Measurements from ENCODE around the gene SIVA1.

SIVA1 gene

DNA sequence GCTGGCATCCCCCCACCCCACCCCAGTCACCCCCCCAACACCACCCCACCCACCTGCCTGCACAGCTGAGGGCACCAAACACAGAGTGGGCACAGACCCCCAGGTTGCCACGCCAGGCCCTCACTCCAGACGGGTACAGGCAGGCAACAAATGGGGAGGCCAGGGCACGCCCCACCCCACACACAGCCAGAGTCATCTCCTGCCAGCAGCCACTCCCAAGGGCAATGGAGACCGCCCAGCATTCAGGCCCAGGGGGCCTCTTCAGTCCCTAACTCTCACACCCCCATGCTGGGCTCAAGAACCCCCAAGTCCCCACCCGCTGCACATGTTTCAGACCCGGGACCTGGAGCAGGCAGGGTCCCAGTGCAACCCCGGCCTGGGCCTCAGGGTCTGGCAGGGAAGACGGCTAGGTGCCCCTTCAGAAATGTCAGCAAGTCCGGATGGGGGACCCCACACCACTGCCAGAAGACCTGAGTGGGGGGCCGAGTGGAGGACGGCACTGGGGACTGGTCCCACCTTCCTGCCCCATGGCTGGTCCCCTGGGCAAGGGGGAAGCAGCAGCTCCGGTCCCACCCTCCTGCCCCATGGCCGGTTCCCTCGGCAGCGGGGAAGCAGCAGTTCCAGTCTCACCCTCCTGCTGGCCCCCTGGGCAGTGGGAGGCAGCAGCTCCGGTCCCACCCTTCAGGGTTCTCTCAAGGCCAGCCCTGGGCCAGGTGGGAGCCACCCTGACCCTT is 30.7 kb downstream of the SIVA1 start:
- in situ Hi-C loops (cut with MboI; ENCODE audit: low sequenced_read_pairs) = no loop called here

GRCh38 chr14:104784218-104784568 is 31.2 kb downstream of the SIVA1 start:
- in situ Hi-C loops (cut with MboI; ENCODE audit: low sequenced_read_pairs) = no loop called here

DNA sequence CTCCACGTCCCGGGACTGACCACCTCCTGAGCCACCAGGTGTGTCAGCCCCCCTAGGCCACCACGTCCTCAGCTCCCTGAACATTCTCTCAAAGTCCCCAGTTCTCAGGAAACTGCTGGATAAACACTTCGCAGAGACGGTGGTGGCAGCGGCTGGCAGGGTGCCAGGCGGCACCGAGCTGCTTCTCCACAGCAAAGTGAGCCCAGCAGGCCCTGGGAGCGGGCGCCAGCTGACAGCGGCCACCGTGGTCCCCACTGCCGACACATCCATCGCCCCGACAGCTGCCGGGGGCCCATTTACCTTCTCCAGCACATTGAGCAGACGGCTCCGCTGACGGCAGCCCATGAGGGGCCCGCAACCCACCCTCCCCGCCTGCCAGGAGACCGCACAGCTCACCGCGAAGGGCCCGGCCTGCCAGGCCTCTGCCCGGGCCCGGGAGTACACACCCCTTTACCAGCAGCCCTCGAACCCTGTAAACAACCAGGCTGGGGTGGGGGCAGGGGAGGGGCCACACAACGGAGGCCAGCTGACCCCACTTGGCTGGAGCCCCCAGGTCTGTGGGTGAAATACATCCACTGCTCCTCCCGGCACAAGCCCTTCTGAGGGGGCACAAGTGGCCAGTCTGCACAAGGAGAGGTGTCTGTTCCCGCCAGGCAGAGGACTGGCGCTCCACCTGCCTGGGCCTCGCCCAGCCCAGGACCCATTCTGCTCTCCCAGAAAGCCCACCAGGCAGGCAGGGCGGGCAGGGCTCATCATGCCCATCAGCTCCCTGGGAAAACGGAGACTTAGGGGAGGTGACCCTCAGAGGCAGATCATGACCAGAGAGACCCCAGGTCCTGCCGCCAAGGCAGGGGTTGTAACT is 32.1 kb downstream of the SIVA1 start:
- in situ Hi-C loops (cut with MboI; ENCODE audit: low sequenced_read_pairs) = no loop called here

- in situ Hi-C loops (cut with MboI; ENCODE audit: low sequenced_read_pairs) = no loop called here
These were observed 32.7 kb downstream of the SIVA1 start for GRCh38 chr14:104785708-104786080.

GRCh38 chr14:104786091-104786586 is 33.2 kb downstream of the SIVA1 start:
- in situ Hi-C loops (cut with MboI; ENCODE audit: low sequenced_read_pairs) = no loop called here

GRCh38 chr14:104786726-104787675 is 34.1 kb downstream of the SIVA1 start:
- in situ Hi-C loops (cut with MboI; ENCODE audit: low sequenced_read_pairs) = no loop called here

GRCh38 chr14:104787736-104788135 is 34.8 kb downstream of the SIVA1 start:
- in situ Hi-C loops (cut with MboI; ENCODE audit: low sequenced_read_pairs) = no loop called here

GRCh38 chr14:104788161-104788818 is 35.3 kb downstream of the SIVA1 start:
- in situ Hi-C loops (cut with MboI; ENCODE audit: low sequenced_read_pairs) = no loop called here

GRCh38 chr14:104788873-104789663 is 36.1 kb downstream of the SIVA1 start:
- in situ Hi-C loops (cut with MboI; ENCODE audit: low sequenced_read_pairs) = no loop called here

GRCh38 chr14:104789752-104790743 is 37.1 kb downstream of the SIVA1 start:
- in situ Hi-C loops (cut with MboI; ENCODE audit: low sequenced_read_pairs) = no loop called here

- in situ Hi-C loops (cut with MboI; ENCODE audit: low sequenced_read_pairs) = no loop called here
These were observed 38.5 kb downstream of the SIVA1 start for GRCh38 chr14:104791425-104791824.

GRCh38 chr14:104792101-104792884 is 39.3 kb downstream of the SIVA1 start:
- in situ Hi-C loops (cut with MboI; ENCODE audit: low sequenced_read_pairs) = no loop called here

DNA sequence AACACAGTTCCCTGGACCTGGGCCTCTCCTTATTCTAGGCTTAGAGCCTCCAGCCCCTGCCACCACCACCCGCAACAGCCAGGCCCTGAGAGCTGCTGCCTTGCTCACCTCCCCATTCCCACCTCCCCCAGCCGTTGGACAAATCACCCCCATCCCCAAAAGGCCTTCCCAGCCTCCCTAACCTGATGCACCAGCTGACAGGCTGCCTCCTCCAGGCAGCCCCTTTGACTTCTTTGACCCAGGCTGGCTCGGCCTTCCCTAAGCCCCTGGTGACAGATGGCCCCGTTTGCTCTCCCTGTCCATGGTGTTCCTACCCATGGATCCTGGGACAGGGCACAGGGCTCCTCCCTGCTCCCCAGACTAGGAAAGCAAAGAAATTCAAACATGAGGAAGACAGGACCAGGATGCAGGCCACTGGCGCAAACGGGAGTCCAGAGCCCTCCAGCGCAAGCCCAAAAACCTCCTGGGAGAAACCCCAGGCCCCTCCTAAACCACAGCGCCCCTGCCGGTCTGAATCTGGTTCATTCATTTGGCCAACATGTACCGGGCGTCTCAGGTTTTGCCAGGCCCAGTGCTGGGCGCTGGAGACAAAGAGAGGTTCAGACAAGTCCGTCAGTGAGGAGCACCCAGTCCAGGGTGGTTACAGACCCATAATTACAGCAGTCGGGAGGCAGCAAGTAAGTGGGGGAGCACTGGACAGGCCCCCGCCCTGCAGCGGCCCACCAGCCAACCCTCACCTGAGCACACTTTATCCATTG is 40.2 kb downstream of the SIVA1 start:
- in situ Hi-C loops (cut with MboI; ENCODE audit: low sequenced_read_pairs) = no loop called here

DNA sequence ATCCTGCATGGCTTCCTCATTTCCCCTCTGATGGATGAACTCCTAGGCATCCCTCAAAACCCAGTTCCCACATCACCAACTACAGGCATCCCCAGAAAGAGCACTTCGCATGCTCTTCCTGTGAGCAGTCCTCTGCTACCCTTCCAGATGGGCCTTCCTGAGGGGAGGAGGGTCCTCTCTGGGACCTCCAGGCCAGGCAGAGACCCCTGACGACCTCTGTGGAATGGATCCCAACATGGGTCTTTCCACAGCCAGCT is 40.7 kb downstream of the SIVA1 start:
- in situ Hi-C loops (cut with MboI; ENCODE audit: low sequenced_read_pairs) = no loop called here

GRCh38 chr14:104794099-104794498 is 41.2 kb downstream of the SIVA1 start:
- in situ Hi-C loops (cut with MboI; ENCODE audit: low sequenced_read_pairs) = no loop called here

DNA sequence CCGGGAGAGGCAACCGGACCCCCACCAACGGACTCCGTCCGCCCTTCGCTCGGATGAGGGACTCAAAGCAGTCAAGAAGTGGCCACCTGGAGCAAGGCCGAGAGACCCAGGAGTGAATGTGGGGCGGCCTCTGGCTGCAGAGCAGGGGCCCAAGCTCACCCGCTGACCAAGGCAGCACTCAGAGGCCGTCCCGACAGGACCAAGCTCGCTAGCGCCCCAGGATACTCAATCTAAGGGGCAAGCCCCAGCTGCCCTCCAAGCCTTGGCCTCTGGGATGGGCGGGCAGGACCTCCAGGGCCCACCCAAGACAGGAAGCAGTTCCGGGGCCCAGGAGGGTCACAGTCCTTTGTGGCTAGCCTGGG is 41.7 kb downstream of the SIVA1 start:
- in situ Hi-C loops (cut with MboI; ENCODE audit: low sequenced_read_pairs) = no loop called here

GRCh38 chr14:104794993-104795780 is 42.2 kb downstream of the SIVA1 start, which contains the start of gene AKT1:
Gene AKT1, minus strand, starts transcription at chr14:104795748. Its CDS starts 3,105 bp downstream, at chr14:104792643.
- in situ Hi-C loops (cut with MboI; ENCODE audit: low sequenced_read_pairs) = no loop called here

All from HL-60/S4 treated with retinoic acid at 250 ng/mL for 4 days and 3 days (cell line).